Erythroblast (primary cell): ENCODE measurements around the gene CNIH3.

Experiments
- GATA1 ChIP-seq: IDR thresholded peaks from 2 replicates; pipeline ENCODE4 v1.6.1; 2011; ENCODE audit warnings: low read depth, mild to moderate bottlenecking, control low read depth, low read length, moderate library complexity
- POLR2A ChIP-seq: IDR thresholded peaks from 2 replicates; pipeline ENCODE4 v1.6.1; 2011; ENCODE audit warnings: mild to moderate bottlenecking, low read length

DNA sequence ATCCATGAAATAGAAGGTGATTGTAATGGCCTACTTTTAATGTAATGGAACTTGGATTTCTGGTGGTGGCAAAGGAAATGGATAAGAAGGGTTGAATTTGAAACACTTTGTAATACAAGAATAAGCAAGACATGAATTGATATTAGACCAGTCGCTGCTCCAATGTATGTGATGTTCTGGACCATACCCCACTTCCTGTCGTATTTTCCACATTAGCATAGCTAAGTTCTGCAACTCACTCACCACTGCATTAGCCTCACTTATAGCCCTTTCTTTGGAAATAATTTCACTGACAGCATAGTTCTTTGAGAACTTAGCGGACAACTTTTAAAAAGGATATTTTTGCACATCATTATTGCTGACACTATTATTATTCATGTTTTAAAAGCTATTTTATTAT lies 32.3 kb upstream of the CNIH3 start:
- TF ChIP-seq POLR2A = no peak
- no peak for TF ChIP-seq GATA1
